SK-MEL-5 (cell line): Measurements from ENCODE around the gene GFI1. TPM values are rescaled to one million over a fixed set of nuclear protein-coding genes. Genes with fewer than 3 reads are reported as not detected.

ENCODE experiments used
- DNase-seq: peaks from one replicate; pipeline ENCODE4 v3.0.0-alpha.2; 2016; ENCODE audit warnings: low read depth, low spot score
- in situ Hi-C: cut with HindIII; loops from 2 replicates; pipeline ENCODE4 v1.10.0; 2016; ENCODE audit warnings: low sequenced_read_pairs, high pct_unique_total_duplicates, low pct_unique_long_range_greater_than_20kb
- total RNA-seq: library from RNA; depleted of rRNA; stranded (reverse); fragments of >200 nt; shearing (Covaris generic); gene quantifications from 2 replicates; pipeline ENCODE4 v1.2.3, GENCODE V29; 2014

Gene GFI1
- total RNA-seq, 1 experiment from 2014 or later = 0.08 TPM

DNA sequence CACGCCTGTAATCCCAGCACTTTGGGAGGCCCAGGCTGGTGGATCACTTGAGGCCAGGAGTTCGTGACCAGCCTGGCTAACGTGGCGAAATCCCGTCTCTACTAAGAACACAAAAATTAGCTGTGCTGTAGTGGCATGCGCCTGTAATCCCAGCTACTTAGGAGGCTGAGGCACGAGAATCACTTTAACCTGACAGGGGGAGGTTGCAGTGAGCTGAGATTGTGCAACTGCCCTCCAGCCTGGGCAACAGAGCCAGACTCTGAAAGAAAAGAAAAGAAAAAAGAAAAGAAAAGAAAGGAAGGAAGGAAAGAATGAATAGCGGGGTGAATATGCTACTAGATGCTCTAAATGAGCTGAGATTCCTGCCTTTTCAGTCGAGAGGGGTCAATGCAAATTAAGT, 7.1 kb downstream of the GFI1 start:
- no peak for DNase-seq
- in situ Hi-C loops = no loop called here

DNA sequence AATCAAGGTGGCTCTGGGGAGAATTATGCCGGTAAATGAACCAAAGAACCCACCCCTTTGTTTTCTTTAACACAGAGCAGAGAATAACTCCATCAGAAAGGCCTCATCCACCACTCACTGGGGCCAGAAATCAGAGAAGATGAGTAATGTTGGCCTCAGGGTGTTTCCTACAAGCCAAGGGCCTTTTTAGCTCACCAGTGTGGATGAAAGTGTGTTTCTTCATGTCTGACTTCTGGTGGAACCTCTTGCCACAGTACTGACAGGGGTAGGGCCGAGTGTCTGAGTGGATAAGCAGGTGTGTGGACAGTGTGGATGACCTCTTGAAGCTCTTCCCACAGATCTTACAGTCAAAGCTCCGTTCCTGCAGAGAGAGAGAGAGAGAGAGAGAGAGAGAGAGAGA, 8.3 kb downstream of the GFI1 start:
- no peak for DNase-seq
- in situ Hi-C loops = no loop called here

GRCh38 chr1:92476071-92476631, 10.6 kb downstream of the GFI1 start:
- in situ Hi-C loops = no loop called here
- no peak for DNase-seq

DNA sequence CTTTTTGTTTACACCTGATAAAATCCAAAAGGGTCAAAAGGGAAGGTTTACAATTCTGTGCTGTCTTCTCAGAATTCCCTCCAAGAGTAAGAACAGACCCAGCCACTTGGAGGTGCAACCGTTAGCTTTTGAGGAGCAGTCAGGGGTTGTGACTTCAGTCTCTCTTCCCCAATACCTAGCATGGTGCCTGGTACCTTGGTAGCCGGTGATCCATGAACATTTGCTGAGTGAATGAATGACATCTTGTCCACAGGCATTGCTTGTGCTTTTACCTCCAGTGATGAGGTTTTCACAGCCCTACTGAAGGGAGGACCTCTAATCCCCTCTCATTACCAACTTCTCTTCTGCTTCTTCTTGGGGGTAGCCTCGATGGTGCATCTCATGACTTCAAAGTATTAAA, 11.7 kb downstream of the GFI1 start:
- DNase-seq = no peak
- in situ Hi-C loops = no loop called here

GRCh38 chr1:92473781-92474495, 12.8 kb downstream of the GFI1 start:
- in situ Hi-C loops = no loop called here
- DNase-seq = no peak

DNA sequence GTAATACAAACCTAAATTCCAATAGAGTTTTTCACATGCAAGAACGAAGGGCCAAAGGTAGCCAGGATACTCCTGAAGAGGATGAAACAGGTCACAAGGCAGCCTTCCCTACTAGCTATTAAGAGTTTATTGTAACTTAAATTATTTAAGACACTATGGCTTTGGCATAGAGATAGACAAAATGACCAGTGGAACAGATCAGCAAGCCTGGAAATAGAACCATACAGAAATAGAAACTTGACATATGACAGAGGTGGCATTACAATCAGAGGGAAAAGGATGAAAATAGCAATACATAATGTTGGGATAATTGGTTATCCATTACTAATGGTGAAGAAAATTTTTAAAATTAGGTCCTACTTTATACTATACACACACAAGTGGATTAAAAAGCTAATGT, 16.5 kb downstream of the GFI1 start:
- in situ Hi-C loops = no loop called here
- DNase-seq = no peak

DNA sequence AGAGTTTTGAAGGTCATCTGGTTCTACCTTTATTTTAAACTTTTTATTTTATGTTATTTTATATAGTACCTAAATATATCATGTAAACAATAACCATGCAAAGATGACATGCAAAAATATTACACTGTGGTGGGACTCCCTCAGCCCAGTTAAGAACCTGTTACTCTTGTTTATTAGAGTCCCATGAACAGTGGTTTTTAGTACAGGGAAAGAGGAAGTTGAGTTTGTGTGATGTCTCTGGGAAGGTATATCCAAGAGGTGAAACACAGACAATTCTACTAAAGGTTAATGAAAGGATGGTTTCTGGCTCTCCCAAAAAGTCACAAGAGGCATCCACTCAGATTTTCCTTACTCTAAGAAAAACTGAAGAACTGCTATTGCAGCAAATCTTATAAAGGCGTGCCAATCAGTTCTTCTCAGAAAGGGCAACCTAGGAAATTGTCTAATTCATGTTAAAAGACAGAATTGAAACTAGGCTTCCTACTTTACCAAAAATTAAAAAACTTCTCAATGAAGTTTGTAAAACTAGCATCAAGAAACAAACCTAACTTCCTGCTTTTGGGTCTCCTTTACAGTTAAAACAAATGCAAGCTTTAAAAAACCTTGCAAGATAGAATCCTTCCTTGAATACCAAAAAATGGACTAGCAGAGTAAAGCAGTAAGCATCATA, 19.9 kb downstream of the GFI1 start:
- DNase-seq = no peak
- in situ Hi-C loops = no loop called here

GRCh38 chr1:92465256-92465647, 21.5 kb downstream of the GFI1 start:
- DNase-seq = no peak
- in situ Hi-C loops = no loop called here

GRCh38 chr1:92464588-92465255, 22.0 kb downstream of the GFI1 start:
- no peak for DNase-seq
- in situ Hi-C loops = no loop called here

- peak; percentile 28 for DNase-seq
- in situ Hi-C loops = no loop called here
Measured at GRCh38 chr1:92461364-92462097, 25.2 kb downstream of the GFI1 start.

DNA sequence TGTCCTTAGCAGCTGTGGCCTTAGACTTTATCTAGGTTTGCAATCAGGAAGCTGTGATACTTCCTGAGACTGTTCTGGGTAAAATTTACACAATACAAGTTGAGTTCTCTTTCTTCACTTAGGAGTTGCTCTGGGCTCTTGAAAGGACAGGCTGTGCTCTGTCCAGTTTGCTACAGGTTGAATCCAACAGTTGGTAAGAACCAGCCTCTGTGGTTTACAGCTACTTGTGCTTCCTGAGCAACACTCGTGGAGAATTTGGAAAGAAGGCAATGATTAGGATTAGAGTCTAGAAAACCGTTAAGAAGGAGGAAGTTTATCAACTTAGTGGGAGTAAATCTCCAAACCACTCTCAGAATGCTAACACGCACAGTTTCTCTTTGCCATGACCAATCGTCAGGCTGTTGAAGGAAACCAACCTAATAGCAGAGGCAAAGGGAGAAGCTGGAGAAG, 26.8 kb downstream of the GFI1 start:
- no peak for DNase-seq
- in situ Hi-C loops = no loop called here

- DNase-seq = no peak
- in situ Hi-C loops = no loop called here
Measured at GRCh38 chr1:92458146-92458545, 28.6 kb downstream of the GFI1 start.

DNA sequence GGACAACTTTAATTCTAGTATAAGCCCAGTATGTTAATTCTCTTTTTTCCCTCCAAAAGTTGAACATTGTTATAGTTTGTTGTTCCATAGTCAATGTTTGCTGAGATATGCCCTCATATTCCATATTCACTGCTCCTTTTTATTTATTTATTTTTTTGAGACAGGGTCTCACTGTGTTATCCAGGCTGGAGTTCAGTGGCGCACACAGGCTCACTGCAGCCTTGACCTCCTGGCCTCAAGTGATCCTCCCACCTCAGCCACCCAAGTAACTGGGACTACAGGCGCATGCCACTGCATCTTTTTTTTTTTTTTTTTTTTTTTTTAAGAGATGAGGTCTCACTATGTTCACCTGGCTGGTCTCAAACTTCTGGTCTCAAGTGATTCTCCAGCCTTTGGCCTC, 38.7 kb downstream of the GFI1 start:
- in situ Hi-C loops = no loop called here

GRCh38 chr1:92447033-92447681, 39.6 kb downstream of the GFI1 start:
- DNase-seq = no peak
- in situ Hi-C loops = no loop called here

More for the DNA sequence above, 38.7 kb downstream of the GFI1 start:
- DNase-seq = no peak

- in situ Hi-C loops = no loop called here
- no peak for DNase-seq
Measured at GRCh38 chr1:92446546-92446945, 40.2 kb downstream of the GFI1 start.

DNA sequence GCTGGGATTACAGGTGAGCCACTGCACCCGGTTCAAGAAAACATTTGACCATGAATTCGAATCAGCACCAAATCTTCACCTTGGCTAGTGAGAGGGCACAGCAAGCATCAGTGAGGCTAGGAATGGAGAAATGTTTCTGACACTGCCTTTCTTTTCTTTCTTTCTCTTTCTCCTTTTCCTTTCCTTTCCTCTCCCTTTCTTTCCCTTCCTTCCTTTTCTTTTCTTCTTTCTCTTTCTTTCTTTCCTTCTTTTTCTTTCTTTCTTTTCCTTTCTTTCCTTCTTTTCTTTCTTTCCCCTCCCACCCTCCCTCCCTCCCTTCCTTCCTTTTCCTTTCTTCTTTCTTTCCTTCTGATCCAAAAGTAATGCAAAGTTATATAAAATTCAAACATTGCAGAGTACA, 40.9 kb downstream of the GFI1 start:
- in situ Hi-C loops = no loop called here
- no peak for DNase-seq

GRCh38 chr1:92444351-92444750, 42.4 kb downstream of the GFI1 start:
- no peak for DNase-seq
- in situ Hi-C loops = no loop called here
